ENCODE measurements around the gene CYBC1.
A peak's percentile ranks its signal among the peaks of the same experiment; 100 is the strongest.

The CYBC1 gene

GRCh38 chr17:82450357-82451106, at the start of gene CYBC1:
Gene CYBC1 (minus strand): TSS chr17:82450752. CDS start chr17:82449254, 1,498 bp downstream.
- DNase-seq (ENCODE audit: insufficient read length, low spot score) (peak; percentile 85), FAIRE-seq (no peak)

- DNase-seq (ENCODE audit: insufficient read length, low spot score): no peak
- FAIRE-seq: no peak
Measured at GRCh38 chr17:82497483-82498405, 47.2 kb upstream of the CYBC1 start.

- FAIRE-seq: peak; percentile 66
- DNase-seq (ENCODE audit: insufficient read length, low spot score): peak; percentile 96
Measured at GRCh38 chr17:82496529-82497434, 46.2 kb upstream of the CYBC1 start.

- no peak for DNase-seq (ENCODE audit: insufficient read length, low spot score)
- no peak for FAIRE-seq
Measured at GRCh38 chr17:82495844-82496528, 45.4 kb upstream of the CYBC1 start.

GRCh38 chr17:82494236-82495055, 43.9 kb upstream of the CYBC1 start:
- FAIRE-seq: no peak
- DNase-seq (ENCODE audit: insufficient read length, low spot score): peak; percentile 85

- FAIRE-seq (no peak), DNase-seq (ENCODE audit: insufficient read length, low spot score) (no peak)
Measured at GRCh38 chr17:82493226-82493781, 42.8 kb upstream of the CYBC1 start.

GRCh38 chr17:82492643-82493225, 42.2 kb upstream of the CYBC1 start:
- FAIRE-seq: peak; percentile 54
- peak; percentile 84 for DNase-seq (ENCODE audit: insufficient read length, low spot score)

GRCh38 chr17:82491533-82491932, 41.0 kb upstream of the CYBC1 start:
- DNase-seq (ENCODE audit: insufficient read length, low spot score) (no peak), FAIRE-seq (no peak)

GRCh38 chr17:82491196-82491530, 40.6 kb upstream of the CYBC1 start:
- FAIRE-seq (no peak), DNase-seq (ENCODE audit: insufficient read length, low spot score) (no peak)

- no peak for FAIRE-seq
- DNase-seq (ENCODE audit: insufficient read length, low spot score): no peak
Measured at GRCh38 chr17:82490512-82491195, 40.1 kb upstream of the CYBC1 start.

GRCh38 chr17:82489851-82490511, 39.4 kb upstream of the CYBC1 start:
- FAIRE-seq: no peak
- DNase-seq (ENCODE audit: insufficient read length, low spot score): no peak

- FAIRE-seq (no peak), DNase-seq (ENCODE audit: insufficient read length, low spot score) (no peak)
Measured at GRCh38 chr17:82489117-82489516, 38.6 kb upstream of the CYBC1 start.

- FAIRE-seq (no peak), DNase-seq (ENCODE audit: insufficient read length, low spot score) (no peak)
Measured at GRCh38 chr17:82487910-82488309, 37.4 kb upstream of the CYBC1 start.

- DNase-seq (ENCODE audit: insufficient read length, low spot score) (no peak), FAIRE-seq (no peak)
Measured at GRCh38 chr17:82486231-82487094, 35.9 kb upstream of the CYBC1 start.

GRCh38 chr17:82483836-82484235, 33.3 kb upstream of the CYBC1 start:
- DNase-seq (ENCODE audit: insufficient read length, low spot score): no peak
- FAIRE-seq: no peak

- FAIRE-seq (no peak), DNase-seq (ENCODE audit: insufficient read length, low spot score) (no peak)
Measured at GRCh38 chr17:82483204-82483660, 32.7 kb upstream of the CYBC1 start.

GRCh38 chr17:82480318-82480717, 29.8 kb upstream of the CYBC1 start:
- DNase-seq (ENCODE audit: insufficient read length, low spot score) (no peak), FAIRE-seq (no peak)

Measured in HTR-8/SVneo (cell line).